ENCODE data around the gene GRB10. TPM values are rescaled to one million over a fixed set of nuclear protein-coding genes. Genes with fewer than 3 reads are reported as not detected.

GRB10 gene
- polyA plus RNA-seq, 1 donor from 2014 or later, result 78.4 TPM

- Histone ChIP-seq H3K9ac (ENCODE audit: low read length) (no peak overlapping the region), H3K27me3 (ENCODE audit: insufficient read depth, low read depth, low read length) (no peaks in the 10 kb centered on the region), H3K36me3 (ENCODE audit: insufficient read depth, low read length) (no peaks in the 10 kb centered on the region), H3K79me2 (replicated peaks; ENCODE audit: insufficient read depth, low read length) (no peaks in the 10 kb centered on the region), H4K20me1 (ENCODE audit: insufficient read depth) (no peaks in the 10 kb centered on the region), H3K4me2 (ENCODE audit: low read length) (no peak overlapping the region), H3K9me3 (ENCODE audit: low read length) (no peaks in the 10 kb centered on the region), H3F3A (ENCODE audit: insufficient read depth, low read length, poor library complexity, severe bottlenecking) (no peaks in the 10 kb centered on the region), H3K9me2 (ENCODE audit: insufficient read depth, low read length) (no peaks in the 10 kb centered on the region), H2AFZ (ENCODE audit: low read depth, low read length) (no peak overlapping the region), H3K27ac (ENCODE audit: low read length) (peak overlapping the region; percentile 44), H3K4me3 (ENCODE audit: low read length) (peak overlapping the region; percentile 26)
- TF ChIP-seq POLR2AphosphoS5 (IDR thresholded peaks at IDR 0.05) (peak; percentile 42), SMC3 (conservative IDR thresholded peaks at IDR 0.05; ENCODE audit: poor library complexity) (no peak), EP300 (conservative IDR thresholded peaks at IDR 0.05; ENCODE audit: poor library complexity, severe bottlenecking) (peak; percentile 21), REST (IDR thresholded peaks at IDR 0.05; ENCODE audit: borderline replicate concordance) (no peak), MXI1 (conservative IDR thresholded peaks at IDR 0.05; ENCODE audit: poor library complexity, severe bottlenecking) (no peak), CTCF (IDR thresholded peaks at IDR 0.05; ENCODE audit: poor library complexity, severe bottlenecking) (no peak)
Measured at GRCh38 chr7:50591480-50592438, 190.9 kb downstream of the GRB10 start.

GRCh38 chr7:50591098-50591479 is 191.6 kb downstream of the GRB10 start:
- H3K9me3 ChIP-seq (ENCODE audit: low read length), result no peaks in the 10 kb centered on the region
- H3F3A ChIP-seq (ENCODE audit: insufficient read depth, low read length, poor library complexity, severe bottlenecking), result no peaks in the 10 kb centered on the region
- no peaks in the 10 kb centered on the region for H3K79me2 ChIP-seq (replicated peaks; ENCODE audit: insufficient read depth, low read length)
- TF ChIP-seq REST (IDR thresholded peaks at IDR 0.05; ENCODE audit: borderline replicate concordance) (no peak), POLR2AphosphoS5 (IDR thresholded peaks at IDR 0.05) (no peak), SMC3 (conservative IDR thresholded peaks at IDR 0.05; ENCODE audit: poor library complexity) (no peak), RAD21 (conservative IDR thresholded peaks at IDR 0.05) (no peak), CTCF (IDR thresholded peaks at IDR 0.05; ENCODE audit: poor library complexity, severe bottlenecking) (no peak), TAF1 (IDR thresholded peaks at IDR 0.05; ENCODE audit: low read depth) (no peak), EP300 (conservative IDR thresholded peaks at IDR 0.05; ENCODE audit: poor library complexity, severe bottlenecking) (no peak), EZH2 (IDR thresholded peaks at IDR 0.05; ENCODE audit: borderline replicate concordance, insufficient read depth, low read length, poor library complexity, severe bottlenecking) (no peak), MXI1 (conservative IDR thresholded peaks at IDR 0.05; ENCODE audit: poor library complexity, severe bottlenecking) (no peak)
- H3K9me2 ChIP-seq (ENCODE audit: insufficient read depth, low read length), result no peaks in the 10 kb centered on the region
- H3K36me3 ChIP-seq (ENCODE audit: insufficient read depth, low read length), result no peaks in the 10 kb centered on the region
- no peaks in the 10 kb centered on the region for H3K27me3 ChIP-seq (ENCODE audit: insufficient read depth, low read depth, low read length)
- no peaks in the 10 kb centered on the region for H4K20me1 ChIP-seq (ENCODE audit: insufficient read depth)
- no peak overlapping the region for H3K4me2 ChIP-seq (ENCODE audit: low read length)
- no peak overlapping the region for H2AFZ ChIP-seq (ENCODE audit: low read depth, low read length)
- no peak overlapping the region for H3K9ac ChIP-seq (ENCODE audit: low read length)
- peak overlapping the region; percentile 44 for H3K27ac ChIP-seq (ENCODE audit: low read length)
- H3K4me3 ChIP-seq (ENCODE audit: low read length), result no peak overlapping the region
